ENCODE data around the gene FSD2.

The FSD2 gene

DNA sequence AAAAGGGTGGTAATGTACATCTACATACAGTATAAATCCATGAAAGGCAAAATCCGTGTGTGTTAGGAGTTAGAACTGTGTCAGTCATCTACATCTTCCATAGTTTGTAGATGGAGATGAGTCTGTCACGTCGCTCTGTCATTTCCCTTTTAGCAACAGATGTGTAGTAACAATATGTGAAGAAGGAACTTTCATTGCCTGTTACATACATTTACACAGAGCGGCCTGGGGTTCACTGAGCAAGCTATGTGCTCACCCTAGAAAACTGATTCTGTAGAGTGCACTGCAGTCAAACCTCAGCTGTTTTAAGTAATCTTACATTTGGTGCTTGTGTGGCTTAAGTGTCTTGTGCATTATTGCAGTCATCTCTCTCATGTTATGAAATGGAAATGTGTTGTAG is 54.6 kb downstream of the FSD2 start:
- Histone ChIP-seq H3K27ac (ENCODE audit: low read depth, low read length) (peak overlapping the region; percentile 49), H4K20me1 (ENCODE audit: control insufficient read depth, insufficient read depth, low read depth, low read length) (peaks cover 27% of the 10 kb centered on the region)
- TF ChIP-seq, protein P1, sequence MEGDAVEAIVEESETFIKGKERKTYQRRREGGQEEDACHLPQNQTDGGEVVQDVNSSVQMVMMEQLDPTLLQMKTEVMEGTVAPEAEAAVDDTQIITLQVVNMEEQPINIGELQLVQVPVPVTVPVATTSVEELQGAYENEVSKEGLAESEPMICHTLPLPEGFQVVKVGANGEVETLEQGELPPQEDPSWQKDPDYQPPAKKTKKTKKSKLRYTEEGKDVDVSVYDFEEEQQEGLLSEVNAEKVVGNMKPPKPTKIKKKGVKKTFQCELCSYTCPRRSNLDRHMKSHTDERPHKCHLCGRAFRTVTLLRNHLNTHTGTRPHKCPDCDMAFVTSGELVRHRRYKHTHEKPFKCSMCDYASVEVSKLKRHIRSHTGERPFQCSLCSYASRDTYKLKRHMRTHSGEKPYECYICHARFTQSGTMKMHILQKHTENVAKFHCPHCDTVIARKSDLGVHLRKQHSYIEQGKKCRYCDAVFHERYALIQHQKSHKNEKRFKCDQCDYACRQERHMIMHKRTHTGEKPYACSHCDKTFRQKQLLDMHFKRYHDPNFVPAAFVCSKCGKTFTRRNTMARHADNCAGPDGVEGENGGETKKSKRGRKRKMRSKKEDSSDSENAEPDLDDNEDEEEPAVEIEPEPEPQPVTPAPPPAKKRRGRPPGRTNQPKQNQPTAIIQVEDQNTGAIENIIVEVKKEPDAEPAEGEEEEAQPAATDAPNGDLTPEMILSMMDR (IDR thresholded peaks at IDR 0.05; ENCODE audit: low read depth, low read length, poor library complexity, severe bottlenecking): no peak
- TF ChIP-seq EZH2phosphoT487 (IDR thresholded peaks at IDR 0.05; ENCODE audit: borderline replicate concordance, low read length): no peak

GRCh38 chr15:82750831-82751180 is 55.1 kb downstream of the FSD2 start:
- no peaks in the 10 kb centered on the region for H3K27me3 ChIP-seq (ENCODE audit: control insufficient read depth, low read length)
- TF ChIP-seq, protein P1 (IDR thresholded peaks at IDR 0.05; ENCODE audit: low read depth, low read length, poor library complexity, severe bottlenecking): peak; percentile 6
- no peak for TF ChIP-seq EZH2phosphoT487 (IDR thresholded peaks at IDR 0.05; ENCODE audit: borderline replicate concordance, low read length)
- H4K20me1 ChIP-seq (ENCODE audit: control insufficient read depth, insufficient read depth, low read depth, low read length): peaks cover 27% of the 10 kb centered on the region
- H3K4me1 ChIP-seq (ENCODE audit: control insufficient read depth, low read length): peaks cover 36% of the 10 kb centered on the region
- H3K9me2 ChIP-seq (replicated peaks; ENCODE audit: control insufficient read depth, low read length): no peaks in the 10 kb centered on the region
- H3K27ac ChIP-seq (ENCODE audit: low read depth, low read length): peak overlapping the region; percentile 49
- H3K36me3 ChIP-seq (ENCODE audit: control insufficient read depth, low read length): peaks cover 54% of the 10 kb centered on the region
- H3K4me3 ChIP-seq (ENCODE audit: low read length): peak overlapping the region; percentile 93
- H3K79me2 ChIP-seq (ENCODE audit: control insufficient read depth, low read length): peaks cover 70% of the 10 kb centered on the region
- H3F3A ChIP-seq (ENCODE audit: control insufficient read depth, insufficient read depth): peaks cover 11% of the 10 kb centered on the region; the same call in 1 of the 2 replicates
- peak overlapping the region; percentile 89 for H3K4me2 ChIP-seq (ENCODE audit: low read length)
- no peaks in the 10 kb centered on the region for H3K9me3 ChIP-seq (ENCODE audit: control insufficient read depth, insufficient read depth, low read length)

More for the DNA sequence above, 54.6 kb downstream of the FSD2 start:
- Histone ChIP-seq H3K79me2 (ENCODE audit: control insufficient read depth, low read length) (peaks cover 75% of the 10 kb centered on the region), H3F3A (ENCODE audit: control insufficient read depth, insufficient read depth) (peaks cover 11% of the 10 kb centered on the region; the same call in 1 of the 2 replicates), H3K4me3 (ENCODE audit: low read length) (peak overlapping the region; percentile 93), H3K4me2 (ENCODE audit: low read length) (peak overlapping the region; percentile 89), H3K36me3 (ENCODE audit: control insufficient read depth, low read length) (peaks cover 59% of the 10 kb centered on the region), H3K27me3 (ENCODE audit: control insufficient read depth, low read length) (no peaks in the 10 kb centered on the region), H3K4me1 (ENCODE audit: control insufficient read depth, low read length) (peaks cover 36% of the 10 kb centered on the region), H3K9me3 (ENCODE audit: control insufficient read depth, insufficient read depth, low read length) (no peaks in the 10 kb centered on the region), H3K9me2 (replicated peaks; ENCODE audit: control insufficient read depth, low read length) (no peaks in the 10 kb centered on the region)

GRCh38 chr15:82749951-82750830 is 55.7 kb downstream of the FSD2 start:
- no peak for TF ChIP-seq EZH2phosphoT487 (IDR thresholded peaks at IDR 0.05; ENCODE audit: borderline replicate concordance, low read length)
- TF ChIP-seq, protein P1 (IDR thresholded peaks at IDR 0.05; ENCODE audit: low read depth, low read length, poor library complexity, severe bottlenecking): no peak
- peaks cover 47% of the 10 kb centered on the region for H3K36me3 ChIP-seq (ENCODE audit: control insufficient read depth, low read length)
- no peaks in the 10 kb centered on the region for H3K27me3 ChIP-seq (ENCODE audit: control insufficient read depth, low read length)
- no peaks in the 10 kb centered on the region for H3K9me2 ChIP-seq (replicated peaks; ENCODE audit: control insufficient read depth, low read length)
- peaks cover 27% of the 10 kb centered on the region for H4K20me1 ChIP-seq (ENCODE audit: control insufficient read depth, insufficient read depth, low read depth, low read length)
- peak overlapping the region; percentile 93 for H3K4me3 ChIP-seq (ENCODE audit: low read length)
- H3K9me3 ChIP-seq (ENCODE audit: control insufficient read depth, insufficient read depth, low read length): no peaks in the 10 kb centered on the region
- H3K27ac ChIP-seq (ENCODE audit: low read depth, low read length): peak overlapping the region; percentile 49
- peaks cover 11% of the 10 kb centered on the region; the same call in 1 of the 2 replicates for H3F3A ChIP-seq (ENCODE audit: control insufficient read depth, insufficient read depth)
- H3K79me2 ChIP-seq (ENCODE audit: control insufficient read depth, low read length): peaks cover 64% of the 10 kb centered on the region
- H3K4me1 ChIP-seq (ENCODE audit: control insufficient read depth, low read length): peaks cover 36% of the 10 kb centered on the region
- H3K4me2 ChIP-seq (ENCODE audit: low read length): peak overlapping the region; percentile 89

Measured in DOHH2 (cell line).